Measurements from ENCODE around the gene PFDN1.

PFDN1 gene

DNA sequence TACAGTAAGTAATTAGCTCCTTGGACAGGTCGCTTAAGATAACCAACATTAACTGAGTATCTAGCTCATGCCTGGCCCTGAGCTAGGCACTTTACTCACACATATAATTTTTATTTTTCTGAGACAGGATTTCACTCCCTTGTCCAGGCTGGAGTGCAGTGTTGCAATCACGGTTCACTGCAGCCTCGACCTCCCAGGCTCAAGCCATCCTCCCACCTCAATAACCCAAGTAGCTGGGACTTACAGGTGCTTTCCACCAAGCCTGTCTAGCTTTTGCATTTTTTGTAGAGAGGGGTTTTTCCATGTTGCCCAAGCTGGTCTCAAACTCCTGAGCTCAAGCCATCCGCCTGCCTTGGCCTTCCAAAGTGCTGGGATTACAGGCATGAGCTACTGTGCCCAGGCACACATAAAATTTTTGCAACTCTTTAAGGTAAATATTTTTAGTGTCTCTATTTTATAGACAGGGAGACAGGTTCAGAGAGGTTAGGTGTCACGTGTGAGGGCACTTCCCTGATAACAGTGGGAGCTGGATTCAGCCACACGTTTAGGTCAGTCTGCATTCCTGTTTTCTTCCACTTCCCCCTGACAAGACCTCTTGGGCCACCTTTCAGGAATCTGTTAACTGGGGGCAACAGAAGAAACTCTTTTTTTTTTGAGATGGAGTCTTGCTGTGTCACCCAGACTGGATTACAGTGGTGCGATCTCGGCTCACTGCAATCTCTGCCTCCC, 25.3 kb upstream of the PFDN1 start:
- DNase-seq = no peak

DNA sequence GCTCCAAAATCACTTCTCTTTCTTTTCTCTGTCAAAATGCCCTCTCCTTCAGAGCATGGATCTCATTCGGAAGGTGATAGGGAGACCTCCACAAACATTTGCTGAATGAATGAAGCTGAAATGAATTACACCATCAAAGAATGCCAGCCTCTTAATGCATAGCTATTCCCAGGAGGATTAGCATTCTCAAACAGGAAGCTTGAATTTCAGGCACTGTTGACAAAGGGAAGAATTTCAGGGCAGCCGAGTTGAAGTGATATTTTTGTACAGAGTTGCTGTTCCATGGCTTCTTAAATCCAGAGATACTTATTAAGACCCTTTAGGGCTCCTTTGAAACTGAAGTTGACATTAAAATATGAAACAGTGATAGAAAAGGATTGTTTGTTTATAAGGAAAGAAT, 24.7 kb upstream of the PFDN1 start:
- DNase-seq = no peak

DNA sequence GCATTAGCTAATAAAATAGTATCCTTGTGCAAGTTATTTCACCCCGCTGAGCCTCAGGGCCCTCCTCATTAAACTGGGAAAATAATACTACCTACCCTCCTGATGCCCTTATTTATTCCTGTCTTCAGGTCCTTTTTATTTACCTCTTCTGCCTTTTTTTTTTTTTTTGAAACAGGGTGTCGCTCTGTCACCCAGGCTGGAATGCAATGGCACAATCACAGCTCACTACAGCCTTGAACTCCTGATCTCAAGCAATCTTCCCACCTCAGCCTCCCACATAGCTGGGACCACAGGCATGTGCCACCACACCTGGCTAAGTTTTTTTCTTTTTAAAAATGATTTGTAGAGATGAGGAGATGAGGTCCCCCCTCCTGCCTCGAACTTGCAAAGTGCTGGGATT, 22.6 kb upstream of the PFDN1 start:
- DNase-seq = no peak

DNA sequence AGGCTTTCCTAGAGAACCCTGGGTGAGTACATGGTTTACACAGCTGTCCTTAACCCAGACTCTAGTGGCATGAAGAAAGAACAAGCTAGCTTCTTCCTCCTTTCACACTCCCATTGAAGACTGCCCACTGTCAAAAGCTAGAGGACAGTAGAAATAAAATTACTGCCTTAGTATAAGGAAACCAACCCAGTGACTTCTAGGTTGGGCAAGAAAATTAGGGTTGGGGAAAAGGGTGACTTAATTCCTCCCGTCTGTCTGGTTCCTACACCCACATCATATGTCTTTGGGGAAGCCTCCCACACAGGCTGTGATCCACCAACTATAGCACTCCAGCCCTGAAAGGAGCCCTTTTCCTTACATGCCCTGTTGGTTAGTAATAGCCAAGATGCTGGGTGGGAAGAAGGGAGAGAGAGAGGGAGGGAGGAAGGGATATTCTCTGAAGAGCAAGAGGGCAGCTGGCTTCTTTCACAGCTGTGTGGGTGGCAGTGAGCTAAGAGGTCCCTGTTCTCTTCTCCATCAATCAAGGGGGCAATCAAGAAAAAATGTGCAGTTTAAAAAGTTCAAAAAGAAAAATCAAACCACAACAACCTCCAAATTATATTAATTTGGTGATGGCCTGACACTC, 21.8 kb upstream of the PFDN1 start:
- DNase-seq = no peak

DNA sequence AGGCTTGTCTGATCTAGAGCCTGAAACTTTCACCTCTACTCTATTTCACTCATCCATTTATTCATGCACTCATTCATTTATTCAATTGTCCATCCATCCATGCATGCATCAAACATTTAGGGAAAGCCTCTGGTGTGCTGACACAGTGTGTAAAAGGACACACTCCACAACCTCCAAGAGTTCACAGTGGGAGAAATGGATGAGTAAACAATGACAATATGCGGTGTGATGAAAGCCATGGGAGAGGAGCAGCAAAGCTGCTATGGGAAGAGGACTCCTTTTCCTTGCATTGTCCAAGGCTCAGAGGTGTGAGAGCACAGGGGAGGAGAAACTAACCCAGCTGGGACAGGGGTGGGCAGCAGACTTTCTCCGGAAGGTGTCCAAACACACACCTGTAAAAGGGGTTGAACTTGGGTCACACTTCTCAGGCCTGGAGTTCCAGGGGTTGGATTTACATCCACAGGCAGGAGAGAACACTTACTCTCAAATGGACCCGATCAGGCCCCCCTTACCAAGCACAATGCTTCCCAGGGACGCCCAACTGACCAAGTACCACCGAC, 21.2 kb upstream of the PFDN1 start:
- no peak for DNase-seq

DNA sequence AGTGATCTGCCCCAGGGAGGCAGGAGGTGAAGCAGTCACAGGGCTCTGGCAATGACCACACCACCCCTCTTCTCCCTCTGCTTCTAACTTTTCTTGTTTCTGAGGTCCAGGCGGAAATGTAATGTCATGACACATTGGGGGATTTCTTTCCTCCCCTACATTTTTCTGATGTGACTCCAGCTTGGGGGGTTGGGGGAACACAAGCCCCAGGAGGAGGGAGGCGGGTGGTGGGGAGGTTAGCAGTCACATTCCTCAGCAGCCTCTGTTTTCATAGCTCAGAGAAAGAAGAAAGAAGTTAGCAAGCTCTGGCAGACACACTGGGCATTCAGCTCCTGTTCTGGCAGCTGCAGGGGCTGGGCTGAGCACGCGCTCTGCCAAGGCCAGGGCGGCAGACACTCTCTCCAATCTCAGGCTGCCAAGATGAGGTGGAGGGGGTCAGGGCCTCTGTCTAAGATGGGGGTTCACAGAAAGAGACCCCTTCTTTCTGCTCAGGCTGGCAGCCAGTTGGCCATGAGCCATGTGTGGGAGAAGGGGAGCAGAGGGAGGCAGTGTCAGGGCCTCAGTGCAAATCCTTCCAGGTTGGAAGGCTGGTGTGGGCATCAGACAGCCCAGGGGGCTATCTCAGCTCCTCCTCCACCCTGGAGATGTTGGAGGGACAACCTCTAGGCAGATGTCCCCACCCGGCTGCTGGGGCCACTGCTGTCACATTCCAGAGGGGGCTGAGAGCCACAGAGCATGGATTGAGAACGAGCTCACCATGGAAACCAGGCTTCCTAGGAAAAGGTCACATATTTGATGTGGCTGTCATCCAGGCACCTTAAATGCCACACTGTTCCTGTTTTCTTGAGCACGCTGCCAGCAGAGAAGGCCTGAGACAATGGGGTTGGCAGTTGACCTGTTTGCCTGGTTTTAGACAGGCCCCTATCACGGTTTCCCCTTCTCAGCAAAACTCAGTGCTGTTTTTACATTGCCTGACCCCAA, 20.1 kb upstream of the PFDN1 start:
- no peak for DNase-seq

DNA sequence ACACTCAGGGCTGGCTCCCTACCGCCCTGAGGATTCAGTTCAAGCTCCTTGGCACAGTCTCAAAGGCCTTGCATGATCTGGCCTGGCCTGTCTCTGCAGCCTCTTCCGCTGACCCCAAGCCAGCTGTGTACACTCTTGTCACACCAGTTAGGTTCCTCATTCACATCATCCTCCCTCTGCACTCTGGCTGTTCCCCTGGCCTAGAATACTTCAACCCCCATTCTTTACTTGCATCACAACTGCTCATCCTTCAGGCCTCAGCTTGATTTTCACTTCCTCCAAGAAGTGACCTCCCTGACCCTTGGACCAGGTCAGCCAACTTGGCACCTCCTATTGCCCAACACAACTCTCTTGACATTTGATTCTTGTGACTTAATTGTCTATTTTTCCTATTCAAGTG, 18.9 kb upstream of the PFDN1 start:
- DNase-seq = no peak

DNA sequence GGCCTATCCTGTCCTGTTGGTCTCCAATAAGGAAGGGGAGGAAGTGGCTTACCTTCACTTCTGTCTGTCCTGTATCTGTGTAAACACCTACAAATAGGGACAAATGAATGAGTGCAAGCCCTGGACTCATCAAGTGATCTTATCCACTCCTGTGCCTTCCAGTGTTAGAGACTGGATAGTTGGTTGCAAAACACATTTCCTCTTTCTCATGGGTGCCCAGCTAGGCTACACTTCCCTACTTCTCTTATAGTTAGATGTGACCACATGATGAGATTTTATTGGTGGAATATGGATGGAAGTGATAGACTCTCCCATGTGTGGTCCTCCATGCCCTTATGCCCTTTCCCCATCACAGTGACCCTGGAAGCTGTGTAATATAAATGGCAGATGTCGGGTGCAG, 16.9 kb upstream of the PFDN1 start:
- no peak for DNase-seq

DNA sequence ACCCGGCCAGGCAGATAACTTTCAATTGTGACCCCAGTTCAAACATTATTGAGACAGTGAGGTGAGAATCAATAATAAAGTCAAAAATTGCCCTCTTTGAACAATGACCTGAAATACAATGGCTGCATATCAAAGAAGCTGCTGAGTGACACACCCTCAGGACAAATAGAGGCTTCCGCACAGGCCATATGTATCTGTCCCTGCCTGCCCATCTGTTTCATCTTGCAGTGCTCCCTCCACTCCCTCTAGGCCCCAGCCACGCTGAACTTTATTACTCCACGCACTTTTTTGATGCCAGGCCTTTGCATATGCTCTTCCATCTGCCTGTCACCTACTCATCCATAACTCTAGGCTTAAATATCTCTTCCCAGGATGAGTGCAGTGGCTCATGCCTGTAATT, 15.9 kb upstream of the PFDN1 start:
- DNase-seq = no peak

DNA sequence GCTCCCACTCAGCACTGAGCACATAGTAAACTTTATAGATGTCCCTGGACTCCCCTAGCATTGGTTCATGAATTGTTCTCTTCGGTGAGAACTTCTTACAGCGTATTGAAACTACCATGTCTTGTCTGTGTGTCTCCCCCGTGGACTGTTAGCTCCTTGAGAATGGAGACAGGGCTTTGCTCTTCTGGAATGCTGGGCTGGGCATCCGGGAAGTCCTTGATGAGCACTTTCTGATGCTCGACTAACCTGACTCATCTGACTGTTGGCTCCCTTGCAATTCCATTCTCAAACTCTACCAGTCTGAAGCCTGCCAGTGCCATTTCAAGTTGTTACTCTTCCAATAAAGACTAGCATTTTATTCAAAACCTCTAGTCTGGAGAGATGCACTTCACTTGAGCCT, 15.0 kb upstream of the PFDN1 start:
- DNase-seq = no peak

DNA sequence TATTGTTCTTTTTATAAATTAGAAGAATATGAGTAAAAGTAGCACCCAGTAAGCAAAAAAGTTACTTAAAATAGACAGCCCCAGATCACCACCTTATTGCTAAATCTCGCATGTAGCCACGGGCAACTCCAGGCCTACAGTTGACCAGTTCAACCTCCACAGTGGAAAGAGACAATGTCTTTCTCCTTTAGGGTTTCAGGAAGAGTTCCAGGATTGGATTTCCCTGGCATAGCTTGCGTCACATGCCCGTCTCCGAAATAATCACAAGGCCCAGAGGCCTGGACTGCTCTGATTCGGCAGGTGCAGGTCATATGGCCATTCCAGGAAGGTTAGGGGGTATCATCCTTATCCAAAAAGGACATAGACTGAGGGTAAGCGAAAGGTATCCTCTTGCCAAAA, 9.9 kb upstream of the PFDN1 start:
- DNase-seq = no peak

DNA sequence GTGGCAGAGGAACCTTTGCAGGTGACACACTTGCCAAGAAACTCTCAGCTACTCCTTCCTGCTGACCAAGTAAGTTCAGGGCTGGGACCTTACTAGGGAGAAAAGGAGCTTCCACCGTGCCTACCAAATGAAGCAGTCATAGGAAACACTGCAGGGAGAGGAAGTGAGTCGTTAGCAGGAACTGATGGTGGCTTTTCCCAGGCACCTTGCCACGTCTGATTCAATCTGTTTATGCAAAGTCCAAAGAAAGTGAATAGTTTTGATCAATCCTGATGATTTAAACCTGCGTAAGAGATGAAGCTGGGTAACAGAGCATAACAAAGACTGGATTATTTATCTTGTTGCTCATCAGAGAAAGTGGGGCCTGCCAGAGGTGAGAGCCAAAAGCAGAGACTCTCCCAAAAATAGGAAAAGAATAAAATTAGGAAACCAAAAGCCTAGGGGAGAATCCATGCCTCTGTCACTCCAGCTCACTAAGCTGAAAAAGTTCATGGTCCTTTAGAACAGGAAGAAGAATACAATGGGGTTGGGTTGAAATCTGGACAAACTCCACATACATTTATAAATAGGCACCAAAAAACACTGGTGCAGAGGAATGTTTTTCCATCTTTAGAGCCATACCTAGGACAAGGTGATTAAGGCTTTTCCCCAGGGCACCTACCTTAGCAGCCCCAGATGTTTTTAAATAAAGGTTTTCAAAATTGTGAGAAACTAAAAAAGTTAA, 9.3 kb upstream of the PFDN1 start:
- no peak for DNase-seq

DNA sequence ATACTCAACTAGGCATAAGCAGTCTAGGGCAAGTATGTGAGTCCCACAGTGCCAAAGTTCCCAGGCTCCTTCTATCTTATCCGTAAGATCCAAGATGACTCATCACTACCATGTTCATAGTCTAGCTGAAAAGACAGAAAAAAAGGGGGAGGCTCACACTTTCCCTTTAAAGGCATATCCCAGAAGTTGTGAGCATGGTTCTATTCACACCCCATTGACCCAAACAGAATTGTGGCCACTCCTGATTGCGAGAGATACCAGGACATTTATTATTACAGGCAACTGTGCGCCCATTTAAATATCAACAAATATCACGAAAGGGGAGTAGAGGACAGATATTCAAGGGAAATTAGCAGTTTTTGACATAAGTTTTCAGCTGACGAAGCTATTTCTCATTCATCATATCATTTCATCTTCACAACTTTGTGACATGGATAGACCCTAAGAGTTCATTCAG, 8.1 kb upstream of the PFDN1 start:
- DNase-seq = no peak

DNA sequence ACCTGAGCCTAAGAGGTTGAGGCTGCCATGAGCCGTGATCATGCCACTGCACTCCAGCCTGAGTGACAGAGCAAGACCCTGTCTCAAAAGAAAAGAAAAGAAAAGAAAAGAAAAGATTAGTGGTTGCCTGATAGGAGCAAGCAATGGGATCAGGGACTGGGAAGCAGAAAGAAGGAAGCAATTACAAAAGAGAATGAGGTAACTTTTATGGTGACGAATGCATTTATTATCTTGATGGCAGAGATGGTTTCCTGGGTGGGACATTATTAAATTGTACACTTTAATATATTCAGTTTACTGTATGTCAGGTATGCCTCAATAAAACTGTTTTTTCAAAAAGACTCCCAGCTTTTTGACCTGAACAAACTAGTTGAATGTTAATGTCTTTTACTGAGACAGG, 7.5 kb upstream of the PFDN1 start:
- no peak for DNase-seq

DNA sequence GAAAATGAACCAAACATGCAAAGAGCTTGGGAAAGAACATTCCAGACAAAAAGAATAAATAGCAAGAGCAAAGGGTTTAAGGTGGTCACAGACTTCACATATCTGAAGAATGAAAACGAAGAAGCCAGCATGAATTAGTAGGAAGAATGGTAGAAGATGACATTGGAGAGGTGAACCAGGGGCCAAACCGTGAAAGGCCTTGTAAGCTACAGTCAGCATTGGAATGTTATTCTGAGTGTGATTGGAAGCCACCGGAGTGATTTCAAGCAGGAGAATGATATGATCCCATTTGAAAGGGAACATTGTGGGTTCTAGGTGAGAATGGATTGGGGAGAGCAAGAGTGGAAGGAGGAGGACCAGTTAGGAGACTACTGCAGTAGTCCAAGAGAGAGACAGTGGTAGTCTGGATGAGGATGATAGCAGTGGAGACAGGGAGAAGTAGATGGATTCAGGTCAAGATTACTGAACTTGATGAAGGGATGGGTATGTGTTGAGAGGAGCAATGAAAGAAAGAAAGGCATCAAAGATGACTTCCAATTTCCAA, 6.9 kb upstream of the PFDN1 start:
- DNase-seq = no peak

DNA sequence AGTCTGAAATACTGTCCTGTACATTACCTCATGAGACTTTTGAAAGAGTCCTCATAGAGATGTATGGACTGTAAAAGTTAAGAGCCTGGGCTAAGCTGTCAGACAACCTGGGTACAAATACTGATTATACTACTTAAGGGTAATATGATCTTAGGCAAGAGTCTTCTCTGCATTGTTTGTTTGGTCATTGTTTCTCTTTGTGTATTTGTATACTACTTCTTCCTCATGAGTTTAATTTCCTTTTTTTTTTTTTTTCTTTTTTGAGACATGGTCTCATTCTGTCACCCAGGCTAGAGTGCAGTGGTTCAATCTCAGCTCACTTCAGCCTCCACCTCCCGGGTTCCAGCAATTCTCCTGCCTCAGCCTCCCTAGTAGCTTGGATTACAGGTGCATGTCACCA, 2.6 kb upstream of the PFDN1 start:
- no peak for DNase-seq

DNA sequence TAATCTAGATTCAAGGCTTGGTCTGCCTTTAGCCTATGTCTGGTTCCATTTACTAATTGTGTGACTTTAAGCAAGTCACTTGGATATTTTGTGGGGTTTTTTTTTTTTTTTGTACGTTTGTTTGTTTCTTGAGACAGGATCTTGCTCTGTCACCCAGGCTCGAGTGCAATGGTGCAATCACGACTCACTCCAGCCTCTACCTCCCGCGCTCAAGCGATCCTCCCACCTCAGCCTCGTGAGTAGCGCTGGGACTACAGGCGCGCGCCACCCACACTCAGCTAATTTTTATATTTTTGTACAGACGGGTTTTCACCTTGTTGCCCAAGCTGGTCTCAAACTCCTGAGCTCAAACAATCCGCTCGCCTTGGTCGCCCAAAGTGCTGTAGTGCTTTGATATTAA, 1.1 kb upstream of the PFDN1 start:
- no peak for DNase-seq

DNA sequence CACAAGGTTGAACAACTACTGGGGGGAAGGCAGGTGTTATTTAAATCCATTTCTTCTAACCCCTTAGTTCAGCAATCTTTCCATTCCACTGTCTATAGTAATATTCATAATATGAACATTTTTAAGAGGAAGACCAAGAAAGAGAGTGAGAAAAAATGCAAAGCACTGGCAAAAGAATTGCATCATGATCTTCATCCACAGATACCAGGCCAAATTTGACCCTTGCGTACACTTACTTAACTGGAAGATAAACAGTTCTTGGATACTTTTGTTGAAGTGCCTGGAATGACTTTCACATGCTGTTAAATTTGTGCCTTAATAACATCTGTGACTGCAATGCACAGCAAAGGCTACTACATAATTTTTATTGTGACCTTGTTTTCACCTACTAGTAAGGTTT, 1.8 kb downstream of the PFDN1 start:
- DNase-seq = no peak

DNA sequence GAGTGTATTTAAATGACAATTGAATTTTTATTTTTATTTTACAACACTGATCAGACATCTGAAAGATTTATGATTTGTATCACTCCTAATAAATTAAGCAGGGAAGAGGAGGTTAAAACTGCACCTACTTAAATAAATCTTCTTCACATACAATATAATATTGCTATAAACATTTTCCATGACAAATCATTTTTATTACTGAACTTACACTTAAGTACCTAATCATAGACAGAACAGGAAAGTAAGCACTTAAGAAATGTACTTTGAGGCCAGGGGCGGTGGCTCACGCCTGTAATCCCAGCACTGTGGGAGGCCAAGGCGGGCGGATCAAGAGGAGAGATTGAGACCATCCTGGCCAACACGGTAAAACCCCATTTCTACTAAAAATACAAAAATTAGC, 3.8 kb downstream of the PFDN1 start:
- DNase-seq = no peak

DNA sequence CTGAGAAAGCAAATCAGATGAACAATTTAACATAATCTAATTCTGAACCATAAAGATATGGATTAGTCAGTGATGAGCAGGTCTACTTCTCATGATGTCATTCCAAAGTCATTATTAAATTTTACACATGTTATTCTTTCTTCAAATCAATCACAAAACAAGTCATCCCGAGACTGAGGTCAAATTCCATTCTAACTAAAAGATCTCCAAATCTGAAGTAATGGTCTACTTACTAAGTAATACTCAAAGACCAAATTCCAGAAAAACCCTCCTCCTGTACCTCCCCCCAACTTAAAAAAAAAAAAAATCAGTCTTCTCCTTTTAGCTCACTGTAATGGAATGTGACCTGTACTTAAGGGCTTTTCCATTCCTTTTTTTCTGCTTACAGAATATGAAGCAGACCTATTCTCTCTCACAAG, 4.7 kb downstream of the PFDN1 start:
- DNase-seq = no peak

DNA sequence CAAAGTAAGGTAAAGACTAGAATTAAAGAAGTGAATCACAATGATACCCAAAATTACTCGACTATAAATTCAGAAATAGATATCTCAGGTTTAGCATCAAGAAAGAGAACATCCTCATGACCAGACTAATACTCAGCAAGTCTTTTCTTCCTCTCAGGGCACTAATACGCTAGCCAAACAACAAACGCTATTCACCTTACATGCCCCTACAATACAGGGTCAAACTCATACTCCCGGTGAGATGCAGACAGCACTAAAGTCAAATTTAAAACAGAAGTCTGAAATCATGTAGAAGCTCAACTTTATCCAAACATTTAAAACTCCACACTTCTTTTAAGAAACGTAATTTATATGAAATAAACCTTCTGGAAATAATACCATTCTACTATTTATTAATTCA, 5.6 kb downstream of the PFDN1 start:
- no peak for DNase-seq

DNA sequence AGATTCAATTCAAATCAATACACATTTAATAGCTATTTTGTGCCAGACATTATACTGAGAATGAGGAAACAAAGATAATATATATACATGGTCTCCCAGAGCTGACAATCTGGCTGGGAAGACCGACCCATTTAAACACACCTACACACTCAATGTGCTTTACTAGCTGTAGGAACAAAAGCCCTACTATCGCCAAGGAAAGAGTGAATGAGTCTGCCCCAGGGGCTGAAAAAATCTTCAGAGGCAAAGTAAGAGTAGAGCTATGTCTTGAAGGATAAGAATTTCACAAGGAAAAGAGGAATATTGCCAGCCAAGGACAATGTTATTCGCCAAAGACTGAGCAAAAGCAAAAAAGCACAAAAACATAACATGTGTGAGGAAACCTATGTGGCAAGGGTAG, 6.6 kb downstream of the PFDN1 start:
- DNase-seq = no peak
